GM19193 (cell line): Measurements from ENCODE around the gene CENPE.

Experiments
- POLR2A ChIP-seq: IDR thresholded peaks from 4 replicates; pipeline ENCODE4 v1.6.1; 2011; ENCODE audit not compliant: insufficient read depth, insufficient read length; ENCODE audit errors: extremely low read depth

CENPE gene

DNA sequence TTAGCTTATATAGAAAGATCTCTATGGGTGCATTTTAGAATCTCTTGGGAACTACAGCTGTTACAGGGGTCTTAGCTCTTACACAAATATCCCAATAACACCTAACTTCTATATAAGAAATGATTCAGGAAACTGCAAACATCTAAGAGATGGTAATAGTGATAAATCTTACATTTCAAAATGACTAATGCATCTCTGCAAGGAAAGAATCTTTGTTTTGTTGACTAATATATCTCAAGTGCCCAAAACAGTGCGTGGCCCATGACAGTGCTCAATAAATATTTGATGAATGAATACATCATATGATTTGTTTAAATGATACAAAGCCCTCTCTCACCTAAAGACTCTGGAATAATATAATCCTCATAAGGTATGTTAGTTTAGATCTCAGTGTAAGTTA lies 47.5 kb downstream of the CENPE start:
- no peak for TF ChIP-seq POLR2A

DNA sequence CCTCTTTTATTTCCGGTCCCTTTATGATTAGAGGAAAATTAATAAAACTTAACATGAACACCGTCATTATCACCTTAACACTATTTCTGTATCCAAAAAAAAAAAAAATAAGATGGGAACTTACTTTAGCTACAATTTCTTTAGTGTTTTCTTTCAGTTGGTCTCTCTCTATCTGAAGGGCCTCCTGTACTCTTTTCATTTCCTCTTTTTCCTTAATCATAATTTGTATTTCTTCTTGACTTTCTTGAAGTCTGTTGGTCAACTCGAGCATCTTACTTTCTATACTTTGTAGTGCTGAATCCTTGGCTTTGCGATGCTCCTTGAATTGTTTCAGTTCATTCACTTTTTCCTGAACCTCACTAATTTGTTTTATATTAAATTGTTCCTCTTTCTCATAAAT lies 53.2 kb downstream of the CENPE start:
- TF ChIP-seq POLR2A = no peak

DNA sequence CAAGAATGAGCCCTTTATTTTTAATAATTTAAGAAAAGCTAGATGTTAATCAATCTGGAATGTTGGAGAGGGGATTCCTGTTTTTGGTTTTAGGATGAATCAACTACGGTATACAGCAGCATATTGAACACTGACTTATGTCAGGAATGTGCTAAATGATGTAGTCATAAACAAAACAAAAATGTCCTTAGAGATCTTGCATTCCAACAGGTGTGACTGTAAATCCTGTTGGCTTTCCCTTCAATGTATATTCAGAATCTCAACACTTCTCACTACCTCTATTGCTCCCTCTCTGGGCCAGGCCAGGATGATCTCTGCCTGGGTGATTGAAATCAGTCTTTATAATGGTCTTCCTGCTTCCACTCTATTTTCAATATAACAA lies 60.7 kb downstream of the CENPE start:
- TF ChIP-seq POLR2A = no peak

DNA sequence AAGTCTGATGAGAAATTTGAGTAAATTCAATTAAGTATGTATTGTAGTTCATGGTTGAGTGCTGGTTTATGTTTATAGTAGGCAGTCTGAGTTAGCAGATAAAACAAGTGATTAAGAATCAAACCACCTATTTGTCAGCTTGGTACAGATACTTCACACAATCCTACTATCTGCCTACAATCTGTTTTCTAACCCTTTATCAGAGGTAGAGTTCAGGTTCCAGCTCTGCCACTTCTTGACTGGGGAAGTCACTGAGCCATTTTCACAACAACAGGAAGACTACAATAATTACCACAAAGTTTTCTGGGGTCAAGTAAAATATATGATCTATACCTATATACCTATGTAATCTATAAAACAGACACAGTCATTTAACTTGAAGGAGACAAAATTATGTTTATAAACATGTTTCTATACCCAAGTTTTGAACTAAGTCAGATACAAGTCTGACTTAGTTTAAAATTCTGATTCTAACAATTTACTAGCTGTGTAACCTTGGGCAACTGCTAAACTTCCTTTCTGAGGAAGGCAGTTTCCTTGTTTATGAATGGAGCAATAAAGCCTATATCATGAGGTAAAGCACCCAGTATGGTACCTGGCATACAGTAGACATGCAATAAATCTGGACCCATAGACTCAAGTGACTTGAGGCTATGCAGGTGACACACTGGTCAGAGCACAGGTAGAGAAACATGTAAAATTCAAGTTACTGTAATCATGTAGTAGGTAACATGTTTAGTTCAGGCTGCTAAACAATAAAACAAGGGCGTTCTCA lies 61.3 kb downstream of the CENPE start:
- no peak for TF ChIP-seq POLR2A

DNA sequence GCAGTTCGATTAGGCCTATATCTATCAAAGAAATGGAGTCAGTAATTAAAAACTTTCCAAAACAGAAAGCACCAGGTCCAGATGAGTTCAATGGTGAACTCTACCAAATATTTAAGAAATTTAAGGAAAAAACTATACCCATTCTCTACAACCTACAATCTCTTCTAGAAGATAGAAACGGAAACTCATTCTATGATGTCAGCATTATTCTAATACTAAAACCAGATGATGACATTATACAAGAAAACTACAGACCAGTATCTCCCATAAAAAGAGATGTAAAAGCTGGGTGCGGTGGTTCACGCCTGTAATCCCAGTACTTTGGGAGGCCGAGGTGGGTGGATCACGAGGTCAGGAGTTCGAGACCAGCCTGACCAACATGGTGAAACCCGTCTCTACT lies 69.0 kb downstream of the CENPE start:
- no peak for TF ChIP-seq POLR2A

DNA sequence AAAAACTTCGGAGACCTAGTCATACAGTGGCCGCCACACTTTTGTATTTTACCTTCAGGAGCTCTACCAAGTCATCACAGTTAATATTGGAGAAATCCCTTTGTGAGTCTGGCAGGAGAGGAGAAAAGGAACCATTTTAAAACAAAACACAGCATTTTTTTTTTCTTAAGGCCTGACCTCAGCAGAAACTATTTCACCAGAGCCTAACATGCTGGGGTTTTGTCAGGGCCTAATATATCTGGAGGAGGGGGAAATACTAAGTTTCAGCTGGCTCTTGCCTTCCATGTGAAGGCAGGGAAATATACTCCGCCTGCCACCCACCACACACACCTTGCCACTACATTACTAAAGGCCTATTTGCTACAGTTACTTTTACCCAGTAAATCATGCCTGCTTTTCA lies 72.0 kb downstream of the CENPE start:
- no peak for TF ChIP-seq POLR2A

DNA sequence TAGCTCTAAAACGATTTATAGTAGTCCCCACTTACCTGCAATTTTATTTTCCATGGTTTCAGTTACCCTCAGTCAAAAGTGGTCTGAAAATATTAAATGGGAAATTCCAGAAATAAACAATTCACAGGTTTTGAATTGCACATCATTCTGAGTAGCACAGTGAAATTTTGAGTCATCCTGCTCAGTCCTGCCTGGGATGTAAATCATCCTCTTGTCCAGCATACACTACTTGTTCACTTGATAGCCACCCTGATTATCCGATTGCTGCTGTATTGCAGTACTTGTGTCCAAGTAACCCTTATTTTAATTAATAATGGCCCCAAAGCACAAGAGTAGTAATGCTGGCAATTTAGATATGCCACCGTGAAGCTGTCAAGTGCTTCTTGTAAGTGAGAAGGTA lies 75.0 kb downstream of the CENPE start:
- no peak for TF ChIP-seq POLR2A

DNA sequence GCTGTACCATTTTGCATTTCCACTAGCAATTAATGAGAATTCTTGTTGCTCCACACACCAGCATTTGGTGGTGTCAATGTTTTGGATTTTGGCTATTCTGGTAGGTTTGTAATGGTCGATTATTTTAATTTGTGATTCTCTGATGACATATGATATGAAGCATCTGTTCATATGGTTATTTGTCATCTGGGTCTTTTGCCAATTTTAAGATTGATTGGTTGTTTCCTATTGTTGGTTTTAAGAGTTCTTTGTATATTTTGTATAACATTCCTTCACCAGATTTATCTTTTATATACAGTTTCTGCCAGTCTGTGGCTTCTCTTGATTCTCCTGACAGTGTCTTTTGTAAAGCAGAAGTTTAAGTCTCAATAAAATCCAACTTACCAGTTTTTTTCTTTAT lies 80.0 kb downstream of the CENPE start:
- no peak for TF ChIP-seq POLR2A

DNA sequence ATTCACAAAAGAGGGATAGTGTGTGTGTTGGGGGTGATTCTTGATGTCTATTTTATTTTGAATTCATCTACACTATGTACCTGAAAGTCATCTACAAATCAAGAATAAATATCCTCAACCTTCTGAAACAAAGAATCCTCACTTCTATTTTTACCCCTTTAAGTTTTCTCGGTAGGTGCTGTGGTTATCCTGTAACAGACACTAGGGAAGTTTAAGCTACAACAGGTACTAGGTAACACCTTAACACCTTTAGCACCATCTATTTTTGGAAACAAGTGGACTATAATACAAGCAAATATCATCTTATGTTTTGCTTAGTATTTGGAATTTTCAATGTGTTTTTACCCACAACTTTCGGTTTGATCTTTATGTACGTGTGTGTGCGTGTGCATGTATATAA lies 86.5 kb downstream of the CENPE start:
- TF ChIP-seq POLR2A = no peak

DNA sequence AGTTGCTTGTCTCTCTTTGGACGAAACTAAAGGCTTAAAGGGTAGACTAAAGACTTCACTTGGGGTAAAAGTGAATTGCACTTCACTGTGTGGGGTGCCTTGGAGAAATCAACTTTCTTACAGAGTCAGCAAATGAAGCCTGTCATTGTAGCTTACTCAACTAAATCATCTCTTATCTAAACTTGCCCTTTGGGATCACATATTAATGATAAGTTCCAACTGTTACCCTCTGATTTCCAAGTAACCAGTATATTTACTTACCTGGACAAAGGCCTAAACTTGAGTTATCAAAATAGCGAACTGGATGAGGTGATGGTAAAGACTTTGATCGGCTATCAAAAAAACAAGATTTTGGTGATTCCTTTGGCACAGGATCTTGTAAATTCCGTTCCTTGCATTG lies 89.6 kb downstream of the CENPE start:
- no peak for TF ChIP-seq POLR2A

DNA sequence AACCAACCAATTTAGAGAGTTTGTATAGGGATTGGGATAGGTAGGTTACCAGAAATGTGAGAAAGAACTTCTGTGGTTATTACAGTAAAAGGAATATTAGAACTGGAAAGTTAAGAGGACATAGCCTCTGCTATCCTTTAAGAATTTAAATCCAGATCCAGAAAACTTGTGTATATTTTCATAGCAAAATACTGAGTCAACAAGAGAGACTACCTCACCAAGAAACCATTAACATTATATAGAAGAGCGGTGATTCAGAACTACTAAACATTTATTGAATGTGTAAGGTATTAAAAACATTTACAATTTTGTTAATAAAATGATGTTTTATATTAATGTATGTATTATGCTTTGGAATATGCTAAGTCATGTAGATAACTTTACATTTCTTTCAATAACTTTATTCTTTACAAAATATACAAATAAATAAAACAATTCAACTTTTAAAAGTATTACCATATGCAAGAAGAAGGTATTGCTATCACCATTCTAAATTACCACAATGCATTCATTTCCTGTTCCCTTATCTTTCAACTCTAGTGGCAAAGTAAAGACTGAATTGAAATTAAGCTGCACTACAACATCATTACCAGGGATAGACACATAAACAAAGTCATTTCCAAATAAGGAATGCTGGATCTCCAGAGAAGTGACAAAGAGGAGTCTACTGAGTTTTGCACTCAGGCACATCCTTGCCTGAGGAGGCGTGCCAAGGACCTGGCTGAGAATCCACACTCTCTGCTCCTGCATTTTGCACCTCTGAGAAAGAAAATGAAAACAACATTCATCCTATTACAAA lies 92.4 kb downstream of the CENPE start:
- no peak for TF ChIP-seq POLR2A

DNA sequence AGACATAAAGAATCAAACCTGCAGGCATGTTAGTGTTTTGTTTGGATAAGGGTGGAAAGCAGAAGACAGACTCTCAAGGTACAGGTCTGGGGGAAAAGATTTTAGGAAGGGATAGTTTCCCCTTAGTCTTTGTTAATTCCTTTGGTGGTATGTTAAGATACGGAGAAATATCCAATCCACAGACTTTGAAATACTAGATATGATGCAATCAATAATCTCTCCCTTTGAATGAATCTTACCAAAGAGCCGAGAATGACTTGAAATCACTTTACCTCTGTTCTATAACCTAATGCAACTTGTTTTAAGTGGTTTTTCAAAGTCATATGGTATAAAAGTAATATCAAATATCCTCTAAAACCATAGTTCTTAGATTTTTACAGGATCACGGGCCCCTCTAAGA lies 93.3 kb downstream of the CENPE start:
- no peak for TF ChIP-seq POLR2A

DNA sequence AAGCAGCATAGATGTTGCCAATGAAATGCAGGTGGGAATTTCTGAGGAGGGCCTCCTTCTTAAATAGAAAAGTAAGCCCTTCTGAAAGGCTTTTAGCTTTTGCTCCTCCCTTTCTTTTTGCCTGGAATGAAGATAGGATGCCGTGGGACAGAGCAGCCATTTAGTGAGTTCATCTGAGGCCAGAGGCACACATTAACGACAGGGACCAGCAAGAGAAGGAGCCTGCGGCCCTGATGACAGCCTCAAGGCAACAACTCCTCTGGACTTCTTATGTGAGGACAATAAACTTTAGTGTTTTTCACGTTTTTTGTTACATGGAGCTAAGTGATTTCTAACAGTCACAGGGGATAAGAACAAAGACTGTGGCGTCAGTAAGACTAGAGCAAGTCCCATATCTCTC lies 97.5 kb downstream of the CENPE start:
- no peak for TF ChIP-seq POLR2A

DNA sequence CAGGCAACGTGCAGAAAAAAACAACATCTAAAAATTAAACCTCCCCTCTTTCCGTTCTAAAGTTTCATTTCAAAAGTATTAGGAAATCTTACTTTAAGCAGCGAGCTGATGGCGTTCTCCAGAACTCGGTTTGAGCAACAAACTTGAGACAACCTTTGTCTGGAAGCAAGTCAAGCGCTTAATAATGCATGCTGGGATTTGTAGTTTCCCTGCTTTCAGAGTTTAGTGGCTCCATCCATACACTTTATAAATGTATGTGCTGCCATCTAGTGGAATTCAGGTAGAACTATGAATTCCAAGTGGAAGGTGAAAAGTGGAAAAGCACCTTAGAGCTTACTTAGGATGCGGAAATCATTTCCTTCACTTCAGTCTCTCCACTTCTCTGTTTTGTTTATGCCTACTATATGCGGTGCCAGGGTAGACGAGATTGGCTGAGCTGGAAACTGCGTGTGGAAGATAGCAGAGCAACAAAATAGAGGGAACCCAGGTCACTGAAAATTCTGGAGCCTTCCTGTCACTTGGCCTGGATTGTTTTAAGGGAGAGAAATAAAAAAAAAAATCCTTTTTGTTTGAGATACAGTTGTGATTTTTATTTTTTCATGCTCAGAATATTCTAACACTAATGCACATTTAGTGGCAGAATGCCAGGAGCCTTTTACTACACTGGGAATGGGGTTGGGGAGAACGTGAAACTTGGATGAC lies 98.3 kb downstream of the CENPE start, which contains the start of gene BDH2:
TSS of gene BDH2 (minus strand) at position 144 of the 702 bp plus-strand sequence. CDS start 3,580 bp downstream, outside the sequence.
- TF ChIP-seq POLR2A = no peak

DNA sequence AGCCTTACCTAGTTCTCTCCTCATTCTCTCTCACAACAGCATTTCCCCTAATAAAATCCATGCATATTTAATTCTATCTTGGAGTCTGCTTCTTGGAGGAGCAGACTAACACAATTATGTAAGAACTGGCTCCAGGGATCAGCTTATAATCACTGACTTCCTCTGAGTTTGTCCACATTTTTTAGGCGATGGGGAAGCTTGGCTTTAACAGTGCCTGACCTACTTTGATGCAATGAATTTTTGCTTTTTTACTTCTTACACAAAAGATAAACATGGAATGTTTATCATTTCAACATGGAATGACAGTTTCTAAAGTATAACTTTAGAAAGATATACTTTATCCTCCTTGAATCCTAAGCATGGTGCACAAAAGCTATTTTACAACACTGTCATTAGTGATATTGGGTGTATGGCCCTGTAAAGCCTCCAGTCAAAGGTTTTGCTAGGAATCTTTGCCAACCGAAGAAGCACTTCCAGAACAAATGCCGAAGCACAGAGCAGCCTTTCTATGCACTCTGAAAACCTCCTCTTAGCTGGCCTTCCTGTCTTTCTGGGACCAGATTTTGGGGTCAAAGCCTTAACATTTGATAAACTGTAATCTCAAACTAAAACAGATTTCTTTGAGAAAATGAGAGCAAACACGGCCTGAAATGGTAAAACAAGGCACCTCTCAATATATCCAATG lies 99.2 kb downstream of the CENPE start:
- TF ChIP-seq POLR2A = no peak
